HEK293 (cell line): Measurements from ENCODE around the gene IMMP2L.

Experiments used
- ATF2 ChIP-seq: fragments of 450-650 bp; formaldehyde crosslinking; IDR thresholded peaks from 2 replicates; pipeline ENCODE4 v1.5.1; 2016; ENCODE audit warnings: missing biosample characterization, missing genetic modification characterization, low read depth
- CTCF ChIP-seq: fragments of 450-650 bp; formaldehyde crosslinking; IDR thresholded peaks from 2 replicates; pipeline ENCODE4 v1.5.1; 2016; ENCODE audit warnings: missing biosample characterization, missing genetic modification characterization
- ELK4 ChIP-seq: IDR thresholded peaks from 2 replicates; pipeline ENCODE4 v1.6.1; 2011; ENCODE audit warnings: mild to moderate bottlenecking, low read depth, low read length, borderline replicate concordance
- GLI4 ChIP-seq: fragments of 450-650 bp; formaldehyde crosslinking; IDR thresholded peaks from 2 replicates; pipeline ENCODE4 v1.5.1; 2016; ENCODE audit warnings: missing biosample characterization, missing genetic modification characterization
- SETDB1 ChIP-seq: IDR thresholded peaks from one replicate; pipeline ENCODE4 v1.6.1; 2017; ENCODE audit warnings: mild to moderate bottlenecking, low read length, moderate library complexity, mixed read lengths; ENCODE audit not compliant: insufficient read length
- YY1 ChIP-seq: fragments of 450-650 bp; formaldehyde crosslinking; IDR thresholded peaks from 2 replicates; pipeline ENCODE4 v1.5.1; 2018; ENCODE audit warnings: missing biosample characterization, missing genetic modification characterization
- ZBTB11 ChIP-seq: fragments of 450-650 bp; formaldehyde crosslinking; conservative IDR thresholded peaks from 2 replicates; pipeline ENCODE4 v1.5.1; 2016; ENCODE audit warnings: low read depth, missing biosample characterization, missing genetic modification characterization
- ZNF114 ChIP-seq: fragments of 450-650 bp; formaldehyde crosslinking; IDR thresholded peaks from 2 replicates; pipeline ENCODE4 v1.5.0; 2017; ENCODE audit warnings: missing biosample characterization, missing genetic modification characterization
- ZNF24 ChIP-seq: fragments of 450-650 bp; formaldehyde crosslinking; IDR thresholded peaks from 2 replicates; pipeline ENCODE4 v1.5.1; 2016; ENCODE audit warnings: missing biosample characterization, missing genetic modification characterization
- ZNF354C ChIP-seq: fragments of 450-650 bp; formaldehyde crosslinking; IDR thresholded peaks from 2 replicates; pipeline ENCODE4 v1.5.1; 2016; ENCODE audit warnings: missing biosample characterization, missing genetic modification characterization, low read depth, borderline replicate concordance
- ZNF48 ChIP-seq: fragments of 450-650 bp; formaldehyde crosslinking; IDR thresholded peaks from 2 replicates; pipeline ENCODE4 v1.5.1; 2016; ENCODE audit warnings: missing biosample characterization, missing genetic modification characterization
- ZNF549 ChIP-seq: fragments of 450-650 bp; IDR thresholded peaks from 2 replicates; pipeline ENCODE4 v1.5.1; 2018; ENCODE audit warnings: missing biosample characterization, missing genetic modification characterization, mild to moderate bottlenecking, inconsistent platforms, moderate library complexity
- ZNF596 ChIP-seq: fragments of 450-650 bp; IDR thresholded peaks from 2 replicates; pipeline ENCODE4 v1.5.0; 2018; ENCODE audit warnings: missing biosample characterization, mild to moderate bottlenecking, missing genetic modification characterization, moderate library complexity

GRCh38 chr7:111076205-111076604 is 486.1 kb downstream of the IMMP2L start:
- TF ChIP-seq CTCF (no peak), ZNF596 (no peak), GLI4 (no peak), SETDB1 (no peak), ZBTB11 (no peak), ZNF48 (tag by site-specific recombination) (no peak), YY1 (tag by site-specific recombination) (no peak), ATF2 (no peak), ZNF549 (tag by site-specific recombination) (no peak), ELK4 (no peak), ZNF24 (tag by site-specific recombination) (no peak), ZNF114 (tag by site-specific recombination) (no peak), ZNF354C (tag by site-specific recombination) (no peak)
